HL-60 (cell line): Measurements from ENCODE around the gene SNAPC3.

Source experiments
- DNase-seq, 2 experiments: peaks; one replicate each; pipeline ENCODE4 v3.0.0-alpha.2; 2010 to 2020; ENCODE audit warnings: low read depth in 1 of 2, low spot score in 1 of 2
- H3K27ac ChIP-seq: fragments of 250-450 bp; sonication (Bioruptor Pico); replicated peaks from 2 replicates; pipeline ENCODE4 v1.5.1; 2020; ENCODE audit warnings: mild to moderate bottlenecking, moderate library complexity
- H3K27me3 ChIP-seq: fragments of 250-450 bp; sonication (Bioruptor Pico); 2 replicates; pipeline ENCODE4 v1.5.1; 2021; ENCODE audit warnings: mild to moderate bottlenecking, moderate library complexity; ENCODE audit not compliant: insufficient read depth, poor library complexity, severe bottlenecking
- H3K4me3 ChIP-seq: replicated peaks from 2 replicates; pipeline ENCODE4 v1.5.1; 2011; ENCODE audit warnings: mild to moderate bottlenecking, control low read depth, low read length; ENCODE audit not compliant: insufficient read depth
- CTCF ChIP-seq: IDR thresholded peaks from one replicate; pipeline ENCODE4 v1.5.1; 2011; ENCODE audit warnings: low read length, control low read depth, inconsistent platforms; ENCODE audit not compliant: insufficient read depth
- GABPA ChIP-seq: IDR thresholded peaks from 2 replicates; pipeline ENCODE4 v1.6.1; 2012; ENCODE audit warnings: low read depth
- POLR2AphosphoS5 ChIP-seq: IDR thresholded peaks from 2 replicates; pipeline ENCODE4 v1.6.1; 2012; ENCODE audit warnings: low read depth
- REST ChIP-seq: IDR thresholded peaks from 2 replicates; pipeline ENCODE4 v1.6.1; 2012; ENCODE audit warnings: low read depth; ENCODE audit not compliant: insufficient replicate concordance
- SPI1 ChIP-seq: IDR thresholded peaks from 2 replicates; pipeline ENCODE4 v1.6.1; 2012; ENCODE audit warnings: low read depth, mild to moderate bottlenecking, borderline replicate concordance
- long read RNA-seq: library from polyadenylated mRNA; unstranded; transcript quantifications from one replicate; pipeline ENCODE4 v2.0.0, GENCODE V29; 2020

The SNAPC3 gene
- long read RNA-seq, full-length matches to known transcripts = 59 of 62 reads
- long read RNA-seq, partial matches to known transcripts = 0 of 62 reads
- long read RNA-seq, other reads (novel, unspliced or antisense) = 3 of 62 reads

DNA sequence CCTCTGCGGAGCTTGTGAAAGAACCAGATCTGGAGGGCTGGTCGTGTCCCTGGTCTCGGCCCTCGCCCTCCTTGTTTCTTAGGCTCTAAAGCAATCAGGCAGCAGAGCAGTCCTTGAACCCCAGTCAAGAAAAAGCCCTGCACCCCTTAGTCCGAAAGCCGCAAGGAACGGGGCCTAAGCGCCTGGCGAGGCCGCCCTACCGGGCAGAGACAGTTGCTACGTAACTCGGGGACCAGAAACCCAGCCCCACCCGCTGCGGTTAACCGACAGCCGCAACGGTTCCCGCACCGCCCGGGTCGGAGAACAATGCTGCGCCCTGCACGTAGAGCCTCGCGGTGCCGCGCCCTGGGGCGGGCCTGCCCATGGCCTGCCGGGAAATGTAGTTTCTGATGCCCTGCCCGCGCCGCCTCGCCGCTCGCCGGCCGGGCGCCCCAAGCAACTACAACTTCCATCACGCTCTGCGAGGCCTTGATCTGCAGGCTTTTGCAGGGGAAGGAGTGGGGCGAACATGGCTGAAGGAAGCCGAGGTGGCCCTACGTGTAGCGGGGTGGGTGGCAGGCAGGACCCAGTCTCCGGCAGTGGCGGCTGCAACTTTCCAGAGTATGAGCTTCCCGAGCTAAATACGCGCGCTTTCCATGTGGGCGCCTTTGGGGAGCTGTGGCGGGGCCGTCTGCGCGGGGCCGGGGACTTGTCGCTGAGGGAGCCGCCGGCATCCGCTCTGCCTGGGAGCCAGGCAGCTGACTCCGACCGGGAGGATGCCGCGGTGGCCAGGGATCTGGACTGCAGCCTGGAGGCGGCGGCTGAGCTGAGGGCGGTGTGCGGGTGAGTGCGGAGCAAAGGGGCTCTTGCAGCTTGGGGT is at the start of gene SNAPC3:
SNAPC3 (plus strand) TSS at position 505 of the 859 bp plus-strand sequence; CDS start at position 509, 4 bp downstream.
- Histone ChIP-seq H3K27me3 (no peaks in the 10 kb centered on the region), H3K4me3 (peak within 1 kb of the TSS; percentile 83), H3K27ac (peak within 1 kb of the TSS; percentile 78)
- TF ChIP-seq GABPA (no peak), POLR2AphosphoS5 (peak; percentile 43; the same call in 1 of the 2 replicates), SPI1 (no peak)
- DNase-seq = peak; percentile 49 to 88

DNA sequence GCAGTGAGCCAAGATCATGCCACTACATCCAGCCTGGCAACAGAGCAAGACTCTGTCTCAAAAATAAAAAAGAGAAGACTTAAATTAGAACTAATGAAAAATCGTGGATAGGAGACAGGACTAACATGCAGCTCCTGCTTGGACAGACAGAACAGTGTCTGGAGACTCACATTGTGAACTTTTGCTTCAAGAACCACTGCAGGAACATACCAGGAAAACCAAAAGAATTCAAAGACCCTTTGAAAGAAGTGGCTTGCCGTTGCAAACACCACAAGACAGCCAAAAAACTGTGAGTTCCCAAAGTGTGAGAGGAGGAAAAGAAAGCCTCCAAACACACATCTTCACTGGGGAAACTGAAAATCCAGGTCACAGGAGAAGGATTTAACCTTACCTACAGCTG is 48.8 kb upstream of the SNAPC3 start:
- TF ChIP-seq SPI1 (no peak), POLR2AphosphoS5 (no peak), REST (no peak), GABPA (no peak), CTCF (no peak)
- Histone ChIP-seq H3K27me3 (no peaks in the 10 kb centered on the region), H3K27ac (no peak overlapping the region), H3K4me3 (no peak overlapping the region)
- DNase-seq = no peak

- Histone ChIP-seq H3K4me3 (no peak overlapping the region), H3K27me3 (no peaks in the 10 kb centered on the region), H3K27ac (no peak overlapping the region)
- DNase-seq = peak; percentile 2 to 44
- TF ChIP-seq REST (no peak), SPI1 (peak; percentile 87)
Observed at GRCh38 chr9:15374310-15374709, 48.4 kb upstream of the SNAPC3 start.

DNA sequence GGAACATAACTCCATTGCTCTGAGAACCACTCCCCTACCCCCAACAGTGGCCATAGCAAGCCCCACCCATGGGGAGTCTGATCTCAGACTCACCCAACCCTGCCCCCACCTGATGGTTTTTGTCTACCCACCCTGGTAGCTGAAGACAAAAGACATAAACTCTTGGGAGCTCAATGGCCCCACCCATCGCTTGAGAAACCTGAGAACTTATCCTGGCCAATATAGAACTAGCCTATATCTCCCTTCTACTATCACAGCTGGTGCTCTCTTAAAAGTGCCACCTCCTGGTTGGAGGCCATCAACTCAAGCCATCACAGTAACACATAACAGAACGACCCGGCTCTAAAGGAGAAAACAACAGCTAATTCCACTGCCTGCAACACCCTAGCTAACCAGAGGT is 47.9 kb upstream of the SNAPC3 start:
- TF ChIP-seq POLR2AphosphoS5 (no peak), SPI1 (no peak), REST (no peak), CTCF (no peak), GABPA (no peak)
- H3K4me3 ChIP-seq = no peak overlapping the region
- DNase-seq = no peak

More for the DNA sequence above, 47.9 kb upstream of the SNAPC3 start:
- no peaks in the 10 kb centered on the region for H3K27me3 ChIP-seq
- H3K27ac ChIP-seq = no peak overlapping the region
